ENCODE measurements around the gene DBP. TPM values are rescaled to one million over a fixed set of nuclear protein-coding genes. Genes with fewer than 3 reads are reported as not detected.
A peak's percentile ranks its signal among the peaks of the same experiment; 100 is the strongest.

Gene DBP
- total RNA-seq, 1 experiment from 2014 or later, result 12.6 TPM

- no peak overlapping the region for H2BK15ac ChIP-seq (ENCODE audit: low read depth, low read length)
- H4K20me1 ChIP-seq (ENCODE audit: control insufficient read depth, insufficient read depth, insufficient read length), result no peaks in the 10 kb centered on the region
- H3K9me3 ChIP-seq (ENCODE audit: control insufficient read depth, low read depth, low read length), result no peaks in the 10 kb centered on the region
- no peak overlapping the region for H2AK5ac ChIP-seq (ENCODE audit: insufficient read length, low read length)
- peaks cover 7% of the 10 kb centered on the region; the same call in 1 of the 2 replicates for H3K4me1 ChIP-seq (ENCODE audit: insufficient read depth, low read length)
- DNase-seq, result no peak
- peaks cover 4% of the 10 kb centered on the region; the same call in 1 of the 2 replicates for H3K79me2 ChIP-seq (ENCODE audit: insufficient read depth, low read length)
- H4K91ac ChIP-seq (ENCODE audit: insufficient read length, low read depth, low read length), result no peak overlapping the region
- H3K27me3 ChIP-seq (ENCODE audit: insufficient read depth, low read length), result no peaks in the 10 kb centered on the region
- Mint-ChIP-seq H3K9me3 (no peaks in the 10 kb centered on the region; a peak in 1 of 5 replicates), H3K27me3 (ENCODE audit: low read depth) (no peaks in the 10 kb centered on the region), H3K27ac (no peak overlapping the region; a peak in 1 of 7 replicates), H3K4me1 (peaks cover 29 to 48% of the 10 kb centered on the region in 2 experiments), H3K36me3 (ENCODE audit: insufficient read depth in 1 of 3, low read depth in 3 of 3) (peaks cover 5 to 28% (median 19%) of the 10 kb centered on the region in 3 experiments), H3K4me3 (peak overlapping the region in 1 of 2 experiments; percentile 82; a peak in 1 of 5 replicates)
- H3K4me2 ChIP-seq (ENCODE audit: insufficient read depth, insufficient read length, low read length), result peak overlapping the region; percentile 58
- H3K4ac ChIP-seq (ENCODE audit: low read depth, low read length), result no peak overlapping the region
- no peak overlapping the region for H2AFZ ChIP-seq (ENCODE audit: low read length)
- WGBS (ENCODE audit: extremely low coverage, insufficient read length, low lambda C conversion rate), result no CpG with 5 or more reads among the region's 22 CpGs
- no peak overlapping the region for H4K8ac ChIP-seq (replicated peaks; ENCODE audit: insufficient read length, low read depth, low read length)
- no peak overlapping the region for H3K9ac ChIP-seq (ENCODE audit: extremely low read depth, insufficient read length, low read length)
- no peak overlapping the region for H2BK120ac ChIP-seq (ENCODE audit: low read depth, low read length, poor library complexity, severe bottlenecking)
- no peaks in the 10 kb centered on the region for H3K79me1 ChIP-seq (ENCODE audit: insufficient read depth, low read depth, low read length, poor library complexity, severe bottlenecking)
- no peak overlapping the region for H3K27ac ChIP-seq (ENCODE audit: insufficient read length, low read depth, low read length)
- H2BK20ac ChIP-seq (ENCODE audit: low read depth, low read length, poor library complexity, severe bottlenecking), result no peak overlapping the region
- H3K23me2 ChIP-seq (ENCODE audit: insufficient read length, low read depth, low read length, poor library complexity, severe bottlenecking), result peaks cover 14% of the 10 kb centered on the region
- peak overlapping the region; percentile 71 for H3K18ac ChIP-seq (ENCODE audit: insufficient read length, low read depth, low read length)
- H2BK12ac ChIP-seq (ENCODE audit: insufficient read length, low read depth, low read length), result no peak overlapping the region
- no peak for TF ChIP-seq CTCF (conservative IDR thresholded peaks at IDR 0.05)
- no peak overlapping the region for H3T11ph ChIP-seq (ENCODE audit: low read length)
- H2BK5ac ChIP-seq (ENCODE audit: insufficient read length, low read length), result no peak overlapping the region
- H3K14ac ChIP-seq (ENCODE audit: insufficient read depth, low read length), result no peak overlapping the region
- H4K5ac ChIP-seq (ENCODE audit: insufficient read length, low read depth, low read length), result no peak overlapping the region
- no peak overlapping the region for H3K56ac ChIP-seq (ENCODE audit: insufficient read length, low read depth, low read length)
- H3K23ac ChIP-seq (ENCODE audit: insufficient read length, low read depth, low read length), result no peak overlapping the region
Measured at GRCh38 chr19:48629297-48629598, 7.9 kb downstream of the DBP start.
